Heart left ventricle (tissue), 13 donors: ENCODE data around the gene C1orf21.

ENCODE experiments used
- POLR2A ChIP-seq, 2 donors: fragments of 450-650 bp; IDR thresholded peaks; one replicate each; pipeline ENCODE4 v1.6.1; 2017; ENCODE audit warnings: antibody characterized with exemption in 2 of 2, mild to moderate bottlenecking in 2 of 2, moderate library complexity in 2 of 2
- TF ChIP-seq, protein P1 (sequence below), 12 donors: fragments of 200-600 bp; sonication (generic) in 4 of 12; IDR thresholded peaks; one replicate each; pipeline versions ENCODE4 v1.5.0 to v1.8.0; 2018 to 2022; ENCODE audit warnings: antibody characterized with exemption in 12 of 12, mild to moderate bottlenecking in 5 of 12
- donor health status: ischemic (EF 13 %, LVEDD 7.1; RV severe dilation, severe dysfunction).
- donor health status: DM: no; HTN: yes; CAD: no.
- donor health status: DM: no; HTN: no; CAD: no.
- donor health status: ischemic (EF 25% LVEDD 6.9; RV normal size, moderate dysfunction).
- donor health status: ischemic (EF 25% LVEDD 5.7; RV mildly dilated, moderate dysfunction).
- donor health status: ischemic (EF 35%, LVEDD 5.7; RV mildly dilated, moderate dysfunction).
- donor health status: nonischemic (EF 11% LVEDD 7.7; RV severe dilation, severe dysfunction).
- donor health status: DM: yes; HTN: yes; CAD: no.
- donor health status: PGD.
- donor health status: ischemic (EF 29% LVEDD 5.4; RV normal size, mild dysfunction).
- donor health status: nonischemic (EF 23%, LVEDD 6.1; RV moderate dilation, normal function).

- TF ChIP-seq, protein P1, sequence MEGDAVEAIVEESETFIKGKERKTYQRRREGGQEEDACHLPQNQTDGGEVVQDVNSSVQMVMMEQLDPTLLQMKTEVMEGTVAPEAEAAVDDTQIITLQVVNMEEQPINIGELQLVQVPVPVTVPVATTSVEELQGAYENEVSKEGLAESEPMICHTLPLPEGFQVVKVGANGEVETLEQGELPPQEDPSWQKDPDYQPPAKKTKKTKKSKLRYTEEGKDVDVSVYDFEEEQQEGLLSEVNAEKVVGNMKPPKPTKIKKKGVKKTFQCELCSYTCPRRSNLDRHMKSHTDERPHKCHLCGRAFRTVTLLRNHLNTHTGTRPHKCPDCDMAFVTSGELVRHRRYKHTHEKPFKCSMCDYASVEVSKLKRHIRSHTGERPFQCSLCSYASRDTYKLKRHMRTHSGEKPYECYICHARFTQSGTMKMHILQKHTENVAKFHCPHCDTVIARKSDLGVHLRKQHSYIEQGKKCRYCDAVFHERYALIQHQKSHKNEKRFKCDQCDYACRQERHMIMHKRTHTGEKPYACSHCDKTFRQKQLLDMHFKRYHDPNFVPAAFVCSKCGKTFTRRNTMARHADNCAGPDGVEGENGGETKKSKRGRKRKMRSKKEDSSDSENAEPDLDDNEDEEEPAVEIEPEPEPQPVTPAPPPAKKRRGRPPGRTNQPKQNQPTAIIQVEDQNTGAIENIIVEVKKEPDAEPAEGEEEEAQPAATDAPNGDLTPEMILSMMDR (IDR thresholded peaks at IDR 0.05): no peak
- TF ChIP-seq POLR2A (IDR thresholded peaks at IDR 0.05): no peak
Measured at GRCh38 chr1:184380468-184380867, 6.4 kb upstream of the C1orf21 start.
